ENCODE results near the gene TARS2.

TARS2 gene

DNA sequence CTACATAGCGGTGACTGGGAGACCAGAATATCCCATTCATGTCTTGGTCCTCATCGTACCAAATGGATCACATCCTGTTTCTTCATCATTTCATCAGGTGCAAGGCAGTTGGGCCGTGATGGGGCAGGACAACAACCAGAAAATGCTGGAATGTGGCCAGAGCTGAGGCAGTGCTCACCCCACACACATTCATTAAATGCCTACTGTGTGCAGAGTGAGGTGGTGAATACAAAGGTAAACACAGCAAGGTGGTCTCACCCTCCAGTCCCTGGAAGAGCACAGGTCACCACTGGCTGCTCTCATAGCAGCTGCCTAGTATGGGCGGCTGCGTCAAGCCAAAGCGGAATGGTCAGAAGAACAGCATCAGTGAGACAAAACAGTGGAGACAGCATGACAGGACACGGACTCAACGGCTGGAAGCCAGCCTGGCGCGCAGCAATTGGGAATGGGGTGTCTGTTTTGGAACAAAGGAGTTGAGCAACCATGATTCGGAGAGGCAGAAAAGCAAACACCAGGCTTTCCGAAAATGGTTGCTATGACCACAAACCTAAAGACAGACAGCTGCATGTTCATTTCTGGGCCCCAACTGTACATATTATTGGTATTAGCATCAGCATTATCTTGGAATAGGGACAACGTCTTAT, 56.4 kb downstream of the TARS2 start:
- DNase-seq = no peak

DNA sequence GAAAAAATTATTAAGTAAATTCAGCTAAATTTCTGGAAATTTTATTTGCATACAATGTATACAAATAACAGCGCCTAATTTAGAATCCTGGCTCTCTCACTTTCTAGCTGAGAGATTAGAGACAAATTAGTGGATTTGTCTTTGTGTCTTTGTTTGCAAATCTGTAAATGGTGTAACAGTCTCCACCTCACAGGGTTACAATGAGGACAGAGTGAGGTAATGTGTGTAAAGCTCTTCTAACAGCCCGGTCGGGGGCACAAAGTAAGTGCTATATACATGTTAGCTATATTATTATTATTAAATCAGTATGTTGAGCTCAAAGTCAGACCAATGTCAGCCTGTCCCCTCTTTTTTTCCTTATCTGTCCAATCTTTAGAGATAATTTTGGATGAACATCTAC, 57.0 kb downstream of the TARS2 start:
- DNase-seq = no peak

DNA sequence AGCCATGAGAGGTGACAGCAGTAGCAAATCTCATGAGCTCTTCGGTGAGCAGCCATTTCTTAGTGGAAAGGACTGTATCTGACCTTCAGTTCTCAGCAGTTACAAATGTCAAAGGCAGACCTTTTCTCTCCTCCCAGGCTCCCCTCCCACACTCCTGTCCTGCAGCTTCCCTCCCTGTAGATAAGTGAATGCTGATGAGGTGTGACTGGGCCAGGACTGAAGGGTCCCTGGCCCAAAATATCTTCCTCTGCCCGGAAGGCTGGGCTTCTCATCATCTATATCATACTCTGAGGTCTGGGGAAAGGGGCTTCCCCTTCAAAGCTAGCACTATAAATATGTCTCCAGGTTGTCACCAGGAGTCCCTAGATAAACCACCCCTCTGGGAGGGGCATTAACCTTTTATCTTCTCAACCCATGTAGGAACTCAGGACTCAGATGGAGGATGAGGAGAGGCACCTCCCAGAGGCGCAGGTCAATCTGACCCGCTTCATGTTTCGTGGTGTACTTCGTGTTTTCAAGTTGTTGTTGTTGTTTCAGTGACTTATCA, 58.3 kb downstream of the TARS2 start:
- no peak for DNase-seq

DNA sequence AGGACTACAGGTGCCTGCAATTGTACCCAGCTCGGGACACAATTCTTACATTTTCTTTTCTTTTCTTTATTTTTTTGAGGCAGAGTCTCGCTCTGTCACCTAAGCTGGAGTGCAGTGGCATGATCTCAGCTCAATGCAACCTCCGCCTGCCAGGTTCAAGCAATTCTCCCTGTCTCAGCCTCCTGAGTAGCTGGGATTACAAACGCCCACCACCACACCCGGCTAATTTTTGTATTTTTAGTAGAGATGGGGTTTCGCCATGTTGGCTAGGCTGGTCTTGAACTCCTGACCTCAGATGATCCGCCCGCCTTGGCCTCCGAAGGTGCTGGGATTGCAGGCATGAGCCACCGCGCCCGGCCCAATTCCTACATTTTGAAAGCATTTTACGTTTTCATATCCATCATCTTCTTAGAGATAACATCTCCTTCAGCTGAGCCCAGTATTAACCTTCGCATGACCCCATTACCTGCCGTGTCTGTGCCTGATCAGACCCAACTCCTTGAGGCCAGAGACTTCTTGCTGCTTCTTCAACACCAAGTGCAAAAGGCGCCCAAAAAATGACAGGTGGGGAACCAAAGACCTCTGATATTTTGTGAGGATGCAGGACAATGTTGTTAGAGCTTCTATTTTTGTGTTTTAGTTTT, 59.2 kb downstream of the TARS2 start:
- no peak for DNase-seq

DNA sequence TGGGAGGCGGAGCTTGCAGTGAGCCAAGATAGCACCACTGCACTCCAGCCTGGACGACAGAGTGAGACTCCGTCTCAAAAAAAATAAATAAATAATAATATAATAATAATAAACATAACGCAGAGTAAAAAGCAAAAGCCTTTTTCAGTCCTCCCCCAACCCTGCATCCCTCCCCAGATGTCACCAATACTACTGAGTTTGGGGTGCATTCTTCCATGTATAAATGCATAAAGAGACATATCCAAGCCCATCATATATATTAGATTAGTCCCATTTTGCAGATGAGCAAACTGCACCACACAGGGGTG, 61.1 kb downstream of the TARS2 start:
- no peak for DNase-seq

DNA sequence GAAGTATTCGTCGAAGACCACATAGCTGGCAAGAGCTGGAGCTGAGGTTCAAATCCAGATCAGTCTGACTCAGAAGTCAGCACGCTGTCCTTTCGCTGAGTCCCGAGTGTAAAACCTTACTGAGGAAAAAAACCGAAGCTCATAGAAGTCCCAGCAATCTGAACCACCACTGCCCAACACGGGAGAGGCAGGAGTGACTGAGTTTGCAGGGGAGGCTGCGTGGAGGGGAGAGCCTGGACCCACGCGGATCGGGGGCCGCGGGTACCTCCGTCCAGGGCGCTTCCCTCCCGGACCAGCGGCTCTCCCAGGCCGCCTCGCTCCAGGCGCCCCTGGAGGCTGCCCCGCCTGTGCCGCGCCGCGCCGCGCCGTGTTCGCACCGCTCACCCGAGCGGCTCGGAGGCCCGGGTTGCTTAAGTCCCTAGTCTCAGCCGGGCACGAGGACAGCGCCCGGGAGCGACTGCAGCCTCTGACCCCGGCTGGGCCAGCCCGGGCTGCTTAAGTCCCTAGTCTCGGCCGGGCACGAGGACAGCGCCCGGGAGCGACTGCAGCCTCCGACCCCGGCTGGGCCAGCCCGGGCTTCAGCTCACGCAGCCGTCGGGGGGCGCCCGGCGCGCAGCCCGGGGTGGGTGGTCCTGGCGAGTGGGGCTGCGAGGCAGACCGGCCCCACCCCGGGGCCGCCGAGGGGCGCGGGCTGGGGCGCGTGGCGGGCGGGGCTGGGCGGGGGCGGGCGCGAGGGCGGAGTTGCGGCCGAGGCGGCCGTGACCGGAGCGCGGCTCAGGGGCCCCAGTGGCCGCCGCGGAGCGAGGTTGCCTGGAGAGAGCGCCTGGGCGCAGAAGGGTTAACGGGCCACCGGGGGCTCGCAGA, 61.6 kb downstream of the TARS2 start, which contains the start of gene ADAMTSL4:
Gene ADAMTSL4 (plus strand): TSS at position 777 of the 864 bp plus-strand sequence. CDS start 2,881 bp downstream, outside the sequence.
- DNase-seq = no peak

DNA sequence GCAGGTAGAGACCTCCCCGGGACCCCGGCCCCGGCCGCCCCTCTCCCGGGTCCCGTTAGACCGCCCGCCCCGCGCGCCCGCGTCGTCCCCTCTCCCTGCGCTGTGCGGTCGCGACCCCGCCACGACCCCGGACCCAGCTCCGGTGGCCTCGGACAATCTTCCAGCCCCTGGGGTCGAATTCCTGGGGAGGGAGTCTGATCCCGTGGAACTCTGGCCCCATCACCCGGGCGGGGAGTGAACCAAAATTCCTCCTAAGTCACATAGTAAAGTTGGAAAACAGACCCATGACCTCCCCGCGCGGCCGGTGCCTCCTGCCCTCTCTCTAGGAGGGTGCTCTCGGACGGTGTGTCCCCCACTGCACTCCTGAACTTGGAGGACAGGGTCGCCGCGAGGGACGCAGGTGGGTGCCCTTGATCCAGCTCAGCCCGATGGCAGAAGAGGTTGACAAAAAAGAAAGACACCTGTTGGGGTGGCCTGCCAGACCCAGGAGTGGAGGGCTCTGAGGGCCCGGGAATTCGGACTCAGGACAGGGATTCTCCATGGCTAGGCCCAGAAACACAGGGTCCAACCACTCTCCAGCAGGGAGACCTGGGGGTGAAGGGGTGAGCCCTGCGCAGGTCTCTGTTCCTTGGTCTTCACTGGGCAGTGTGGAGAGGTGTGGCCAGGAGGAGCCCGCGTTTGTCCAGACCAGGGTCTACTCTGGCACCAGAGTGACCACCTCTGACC, 62.4 kb downstream of the TARS2 start:
- DNase-seq = no peak

DNA sequence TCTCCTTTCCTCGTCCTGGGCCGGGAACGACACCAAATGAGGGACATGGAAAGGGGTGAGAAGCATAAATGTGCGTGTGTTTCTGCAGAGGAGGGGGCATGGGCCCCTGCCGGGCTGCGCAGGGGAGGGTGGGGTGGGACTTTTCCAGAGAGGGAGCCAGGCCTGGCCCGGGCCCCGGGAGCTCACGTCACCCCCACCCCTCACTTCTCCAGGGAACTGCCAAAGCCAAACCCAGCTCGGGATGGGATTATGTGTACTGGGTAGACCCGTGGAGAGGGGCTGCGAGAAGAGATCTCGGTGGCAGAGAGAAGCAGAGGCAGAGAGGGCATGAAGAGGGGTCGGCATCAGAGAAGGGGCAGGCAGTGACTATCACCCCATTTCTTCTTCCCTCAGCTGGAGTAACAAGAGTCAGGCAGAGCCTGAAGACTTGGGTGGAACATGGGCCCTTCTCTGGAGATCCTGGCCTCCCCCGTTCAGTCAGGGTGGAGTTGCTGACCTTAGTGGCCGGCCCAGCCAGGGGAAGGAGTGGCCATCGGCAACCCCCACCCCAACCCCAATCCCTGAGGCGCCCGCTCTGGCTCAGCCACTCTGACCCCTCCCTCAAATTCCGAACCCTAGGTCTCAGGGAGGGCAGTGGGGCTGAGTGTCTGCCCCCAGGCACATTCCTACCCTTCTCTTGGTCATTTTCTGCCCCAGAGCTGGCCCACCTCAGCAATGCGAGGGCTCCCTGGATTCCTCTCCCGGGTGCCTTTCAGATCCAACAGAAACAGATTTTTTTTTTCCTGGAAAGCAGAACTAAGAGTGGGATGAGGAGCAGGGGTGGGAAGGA, 63.2 kb downstream of the TARS2 start:
- DNase-seq = no peak

DNA sequence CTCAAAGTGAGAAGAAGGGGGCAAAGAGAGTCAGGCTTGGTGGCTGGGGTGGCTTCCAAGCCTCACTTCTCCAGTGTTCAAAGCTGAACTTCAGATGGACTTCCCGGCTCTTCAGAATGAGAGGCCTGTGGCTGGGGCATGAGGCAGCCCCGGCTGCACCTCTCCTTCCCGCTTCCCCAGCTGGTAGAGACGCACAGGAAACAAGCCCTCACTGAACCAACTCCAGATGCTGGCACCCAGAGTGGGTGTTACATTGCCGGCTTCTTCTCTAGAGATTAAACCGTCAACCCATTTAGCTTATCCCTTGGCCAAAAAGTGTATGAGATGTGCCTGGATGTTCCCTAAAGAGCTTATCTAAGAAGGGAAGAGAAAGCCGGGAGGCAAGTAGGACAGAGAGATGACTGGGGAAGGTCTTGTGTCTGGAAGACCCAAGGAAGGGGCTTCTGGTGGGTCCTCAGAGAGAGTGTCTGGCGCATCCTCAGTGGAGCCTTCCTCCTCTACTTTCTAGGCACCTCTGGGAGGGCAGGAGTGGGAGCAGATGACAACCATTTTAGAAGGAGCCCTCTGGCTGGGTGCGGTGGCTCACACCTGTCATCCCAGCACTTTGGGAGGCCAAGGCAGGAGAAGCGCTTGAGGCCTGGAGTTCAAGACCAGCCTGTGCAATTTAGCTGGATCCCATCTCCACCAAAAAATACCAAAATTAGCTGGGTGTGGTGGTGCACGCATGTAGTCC, 64.0 kb downstream of the TARS2 start:
- DNase-seq = no peak

DNA sequence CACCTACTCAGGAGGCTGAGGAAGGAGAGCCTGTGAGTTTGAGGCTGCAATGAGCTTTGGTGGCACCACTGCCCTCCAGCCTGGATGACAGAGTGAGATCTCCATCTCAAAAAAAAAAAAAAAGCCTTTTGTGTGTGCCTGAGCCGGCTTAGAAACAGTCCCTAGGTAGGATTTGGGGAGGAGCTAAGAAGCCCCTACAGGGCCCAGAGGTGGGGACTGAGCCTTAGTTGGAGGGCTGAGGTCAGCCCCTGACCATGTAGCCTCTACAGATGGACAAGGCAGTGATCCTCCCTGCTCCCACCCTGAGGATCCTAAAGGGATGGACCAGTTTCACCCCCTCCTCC, 64.5 kb downstream of the TARS2 start:
- no peak for DNase-seq

DNA sequence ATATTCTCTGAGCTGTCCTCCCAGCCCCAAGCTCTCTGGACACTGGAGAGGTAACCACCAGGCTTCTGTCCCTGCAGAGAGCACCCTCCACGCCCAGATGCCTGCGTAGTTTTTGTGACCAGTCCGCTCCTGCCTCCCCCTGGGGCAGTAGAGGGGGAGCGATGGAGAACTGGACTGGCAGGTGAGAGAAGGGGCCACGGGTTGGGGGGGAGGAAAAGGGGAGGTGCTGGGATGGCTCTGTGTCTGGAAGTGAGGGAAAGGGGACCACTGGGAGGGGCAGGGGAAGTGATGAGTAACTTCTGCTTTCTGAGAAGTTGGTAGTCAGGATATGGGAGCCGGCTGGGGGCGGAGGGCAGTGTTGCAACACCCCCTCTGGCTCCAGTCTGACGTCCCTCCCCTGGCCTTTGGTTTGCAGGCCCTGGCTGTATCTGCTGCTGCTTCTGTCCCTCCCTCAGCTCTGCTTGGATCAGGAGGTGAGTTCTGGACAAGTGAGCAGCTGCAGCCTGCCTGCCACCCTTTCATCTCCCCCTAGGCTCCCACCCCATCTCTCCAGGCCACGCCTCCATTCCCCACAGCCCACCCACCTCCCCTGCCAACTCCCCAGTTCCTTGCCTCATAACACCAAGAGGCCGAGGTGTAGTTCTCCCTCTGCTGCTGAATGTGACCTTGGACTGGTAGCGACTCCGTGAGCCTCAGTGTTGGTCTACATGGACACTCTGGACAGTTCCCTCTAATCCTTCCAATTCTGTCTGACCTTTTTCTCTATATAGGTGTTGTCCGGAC, 65.1 kb downstream of the TARS2 start:
- no peak for DNase-seq

DNA sequence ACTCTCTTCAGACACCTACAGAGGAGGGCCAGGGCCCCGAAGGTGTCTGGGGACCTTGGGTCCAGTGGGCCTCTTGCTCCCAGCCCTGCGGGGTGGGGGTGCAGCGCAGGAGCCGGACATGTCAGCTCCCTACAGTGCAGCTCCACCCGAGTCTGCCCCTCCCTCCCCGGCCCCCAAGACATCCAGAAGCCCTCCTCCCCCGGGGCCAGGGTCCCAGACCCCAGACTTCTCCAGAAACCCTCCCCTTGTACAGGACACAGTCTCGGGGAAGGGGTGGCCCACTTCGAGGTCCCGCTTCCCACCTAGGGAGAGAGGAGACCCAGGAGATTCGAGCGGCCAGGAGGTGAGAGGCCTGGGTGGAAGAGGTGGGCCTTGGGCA, 65.7 kb downstream of the TARS2 start:
- no peak for DNase-seq

DNA sequence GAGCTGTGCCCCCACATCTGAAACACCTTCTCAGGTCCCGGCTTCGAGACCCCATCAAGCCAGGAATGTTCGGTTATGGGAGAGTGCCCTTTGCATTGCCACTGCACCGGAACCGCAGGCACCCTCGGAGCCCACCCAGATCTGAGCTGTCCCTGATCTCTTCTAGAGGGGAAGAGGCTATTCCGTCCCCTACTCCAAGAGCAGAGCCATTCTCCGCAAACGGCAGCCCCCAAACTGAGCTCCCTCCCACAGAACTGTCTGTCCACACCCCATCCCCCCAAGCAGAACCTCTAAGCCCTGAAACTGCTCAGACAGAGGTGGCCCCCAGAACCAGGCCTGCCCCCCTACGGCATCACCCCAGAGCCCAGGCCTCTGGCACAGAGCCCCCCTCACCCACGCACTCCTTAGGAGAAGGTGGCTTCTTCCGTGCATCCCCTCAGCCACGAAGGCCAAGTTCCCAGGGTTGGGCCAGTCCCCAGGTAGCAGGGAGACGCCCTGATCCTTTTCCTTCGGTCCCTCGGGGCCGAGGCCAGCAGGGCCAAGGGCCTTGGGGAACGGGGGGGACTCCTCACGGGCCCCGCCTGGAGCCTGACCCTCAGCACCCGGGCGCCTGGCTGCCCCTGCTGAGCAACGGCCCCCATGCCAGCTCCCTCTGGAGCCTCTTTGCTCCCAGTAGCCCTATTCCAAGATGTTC, 66.3 kb downstream of the TARS2 start:
- DNase-seq = no peak

DNA sequence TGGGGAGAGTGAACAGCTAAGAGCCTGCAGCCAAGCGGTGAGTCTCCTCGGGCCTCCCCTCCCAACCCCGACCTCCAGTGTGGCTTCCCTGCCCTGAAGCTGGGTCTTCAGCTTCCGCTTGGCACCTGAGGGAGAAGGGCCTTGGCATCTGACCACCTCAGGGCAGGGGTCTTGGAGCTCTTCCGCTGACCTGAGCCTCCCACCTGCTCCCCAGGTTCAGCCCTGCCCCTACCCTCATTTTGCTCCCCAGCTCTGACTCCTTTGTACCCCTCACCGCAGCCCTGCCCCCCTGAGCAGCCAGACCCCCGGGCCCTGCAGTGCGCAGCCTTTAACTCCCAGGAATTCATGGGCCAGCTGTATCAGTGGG, 66.8 kb downstream of the TARS2 start:
- no peak for DNase-seq

DNA sequence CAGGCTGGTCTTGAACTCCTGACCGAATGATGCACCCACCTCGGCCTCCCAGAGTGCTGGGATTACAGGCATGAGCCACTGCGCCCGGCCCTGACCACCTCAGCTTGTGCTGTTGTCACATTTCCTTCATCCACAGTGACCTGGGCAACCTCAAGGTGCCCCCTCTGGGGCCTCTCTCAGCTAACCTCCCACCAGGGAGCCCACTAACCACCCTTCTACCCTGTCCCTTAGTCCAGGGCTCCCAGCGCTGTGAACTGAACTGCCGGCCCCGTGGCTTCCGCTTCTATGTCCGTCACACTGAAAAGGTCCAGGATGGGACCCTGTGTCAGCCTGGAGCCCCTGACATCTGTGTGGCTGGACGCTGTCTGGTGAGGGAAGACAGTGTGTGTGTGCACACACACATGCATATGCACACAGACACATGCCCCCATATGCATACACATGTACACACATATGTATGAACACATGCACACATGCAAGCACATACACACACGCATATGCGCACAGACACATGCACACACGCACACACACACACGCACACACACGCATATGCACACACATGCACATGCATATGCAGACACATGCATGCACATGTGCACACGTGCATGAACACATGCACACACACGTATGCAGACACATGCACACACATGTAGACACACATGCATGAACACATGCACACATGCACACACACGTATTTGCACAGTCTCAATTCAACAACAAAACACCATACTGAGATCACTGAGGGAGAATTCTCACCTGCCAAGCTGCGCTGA, 68.2 kb downstream of the TARS2 start:
- DNase-seq = no peak

DNA sequence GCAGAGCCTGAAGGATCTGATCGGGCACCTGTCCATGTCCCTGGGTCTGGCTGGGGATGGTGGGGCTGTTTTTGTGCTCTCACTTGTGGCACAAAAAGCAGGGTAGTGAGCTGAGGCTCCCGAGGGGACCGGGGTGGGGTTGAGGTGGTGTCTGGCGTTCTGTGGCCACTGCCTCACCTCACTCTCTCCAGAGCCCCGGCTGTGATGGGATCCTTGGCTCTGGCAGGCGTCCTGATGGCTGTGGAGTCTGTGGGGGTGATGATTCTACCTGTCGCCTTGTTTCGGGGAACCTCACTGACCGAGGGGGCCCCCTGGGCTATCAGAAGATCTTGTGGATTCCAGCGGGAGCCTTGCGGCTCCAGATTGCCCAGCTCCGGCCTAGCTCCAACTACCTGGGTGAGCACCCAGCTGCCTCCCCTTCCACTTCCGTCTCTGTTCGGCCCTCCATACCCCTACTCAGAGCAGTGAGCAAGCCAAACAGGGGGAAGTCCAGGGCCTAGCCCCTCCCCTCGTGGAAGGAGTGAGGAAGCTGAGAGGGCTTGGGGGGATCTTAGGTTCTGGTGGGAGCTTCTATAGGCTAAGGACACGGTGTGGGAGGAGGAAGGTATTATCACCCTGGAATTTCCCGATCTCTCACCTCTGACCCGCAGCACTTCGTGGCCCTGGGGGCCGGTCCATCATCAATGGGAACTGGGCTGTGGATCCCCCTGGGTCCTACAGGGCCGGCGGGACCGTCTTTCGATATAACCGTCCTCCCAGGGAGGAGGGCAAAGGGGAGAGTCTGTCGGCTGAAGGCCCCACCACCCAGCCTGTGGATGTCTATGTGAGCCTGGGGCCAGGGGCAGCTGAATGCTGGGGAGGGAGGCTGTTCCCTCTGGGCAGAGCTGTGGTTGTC, 69.0 kb downstream of the TARS2 start:
- DNase-seq = no peak

DNA sequence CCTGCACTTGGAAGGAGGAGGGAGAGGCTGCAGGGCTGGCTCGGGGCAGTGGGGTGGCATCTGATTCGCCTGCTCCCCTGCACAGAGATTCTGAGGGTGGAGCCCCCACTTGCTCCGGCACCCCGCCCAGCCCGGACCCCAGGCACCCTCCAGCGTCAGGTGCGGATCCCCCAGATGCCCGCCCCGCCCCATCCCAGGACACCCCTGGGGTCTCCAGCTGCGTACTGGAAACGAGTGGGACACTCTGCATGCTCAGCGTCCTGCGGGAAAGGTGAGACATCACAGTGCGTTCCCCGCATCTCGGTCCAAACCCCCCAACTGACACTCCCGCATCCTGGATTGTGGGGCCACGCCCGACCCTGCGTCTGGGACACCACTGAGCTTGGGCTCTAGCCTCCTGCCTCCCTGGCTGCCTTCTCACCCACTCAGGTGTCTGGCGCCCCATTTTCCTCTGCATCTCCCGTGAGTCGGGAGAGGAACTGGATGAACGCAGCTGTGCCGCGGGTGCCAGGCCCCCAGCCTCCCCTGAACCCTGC, 69.9 kb downstream of the TARS2 start:
- no peak for DNase-seq
